ENCODE measurements around the gene UBE2O. TPM values are rescaled to one million over a fixed set of nuclear protein-coding genes. Genes with fewer than 3 reads are reported as not detected.

Gene UBE2O
- polyA plus RNA-seq, 4 donors = 22.6 to 29.1 (median 23.7) TPM

GRCh38 chr17:76398523-76399174 lies 54.3 kb downstream of the UBE2O start:
- no peak for DNase-seq (ENCODE audit: low read depth in 4 of 4, low spot score in 3 of 4)

DNA sequence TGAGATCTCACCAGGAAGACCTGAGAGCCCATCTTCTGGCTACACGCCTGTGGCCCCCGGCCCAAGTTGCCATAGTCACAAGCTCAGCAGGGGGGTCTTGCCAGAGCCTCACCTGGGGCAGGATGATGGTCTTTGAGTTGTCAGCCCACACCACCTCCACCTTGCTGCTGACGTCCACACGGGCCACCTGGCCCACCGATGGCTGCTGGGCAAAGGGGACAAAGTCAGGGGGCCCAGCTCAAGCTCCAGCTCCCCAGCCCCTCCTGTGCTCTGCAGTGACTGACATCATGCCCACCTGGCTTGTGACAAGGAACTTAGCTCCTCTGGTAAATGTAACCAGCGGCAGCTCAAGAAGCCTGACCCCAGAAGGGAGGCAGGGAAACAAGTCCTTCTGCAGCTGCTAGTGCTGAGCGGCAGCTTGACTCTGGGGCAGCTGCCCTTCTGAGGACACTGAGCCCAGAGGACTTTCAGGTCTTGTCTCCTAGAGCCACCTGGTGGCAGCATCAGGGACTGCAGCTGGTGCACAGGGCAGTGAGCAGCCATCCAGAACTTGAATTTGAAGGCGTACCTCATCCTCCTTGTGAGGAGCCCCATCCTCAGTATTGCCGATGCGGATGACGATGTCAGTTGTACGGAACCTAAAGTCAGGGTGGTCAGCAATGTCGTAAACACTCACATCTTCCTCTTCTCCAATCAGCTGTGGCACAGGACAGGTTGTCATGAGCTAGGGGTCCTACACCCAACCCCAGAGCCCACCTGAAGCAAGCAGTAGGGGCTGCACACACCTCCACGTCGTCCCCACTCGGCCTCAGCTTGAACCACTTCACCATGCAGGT lies 55.0 kb downstream of the UBE2O start:
- DNase-seq (ENCODE audit: low read depth in 4 of 4, low spot score in 3 of 4) = peak; percentile 71 to 81 (median 78)

DNA sequence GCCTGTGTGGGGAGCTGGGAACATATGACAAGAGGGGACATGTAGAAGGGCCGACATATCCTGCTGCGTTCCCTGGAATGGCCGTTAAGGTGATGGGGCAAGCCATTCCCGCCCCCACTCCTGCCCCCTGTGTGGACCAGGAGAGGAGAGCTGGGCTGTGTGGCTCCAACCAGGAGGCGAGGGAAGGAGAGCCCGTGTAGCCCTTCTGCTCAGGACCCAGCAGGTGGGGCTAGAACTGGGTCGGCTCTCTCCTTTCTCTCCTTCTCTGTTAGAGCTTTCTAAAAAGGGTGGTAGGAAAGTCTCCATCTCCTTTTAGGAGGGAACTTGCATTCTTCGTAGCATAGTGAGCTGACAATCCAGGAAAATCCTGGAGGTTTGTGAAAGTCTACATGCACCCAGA lies 55.8 kb downstream of the UBE2O start:
- DNase-seq (ENCODE audit: low read depth in 4 of 4, low spot score in 3 of 4) = no peak

- DNase-seq (ENCODE audit: low read depth in 4 of 4, low spot score in 3 of 4) = no peak
These were observed 57.0 kb downstream of the UBE2O start for GRCh38 chr17:76395980-76396379.

GRCh38 chr17:76394166-76394565 lies 58.8 kb downstream of the UBE2O start:
- no peak for DNase-seq (ENCODE audit: low read depth in 4 of 4, low spot score in 3 of 4)

- DNase-seq (ENCODE audit: low read depth in 4 of 4, low spot score in 3 of 4) = no peak
These were observed 61.7 kb downstream of the UBE2O start for GRCh38 chr17:76391200-76391715.

DNA sequence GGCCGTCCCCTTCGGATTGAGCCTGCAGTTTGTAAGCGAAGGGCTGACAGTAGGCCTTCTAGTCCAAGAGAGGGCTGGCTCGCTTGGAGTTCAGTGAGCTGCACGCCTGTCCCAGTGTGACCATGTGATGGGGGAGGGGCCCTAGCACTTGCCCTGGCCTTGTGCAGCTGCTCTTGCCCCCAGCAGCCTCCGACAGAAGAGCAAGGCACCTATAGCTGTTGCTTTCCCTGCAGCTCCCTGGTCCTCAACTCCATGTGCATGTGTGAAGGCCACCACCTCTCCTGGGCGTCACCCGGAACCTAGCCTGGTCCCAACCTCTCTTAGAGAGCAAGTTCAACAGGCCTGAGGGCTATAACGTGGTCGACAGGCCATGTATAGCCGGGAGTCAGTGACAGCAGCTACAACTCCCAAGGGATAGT lies 62.9 kb downstream of the UBE2O start:
- no peak for DNase-seq (ENCODE audit: low read depth in 4 of 4, low spot score in 3 of 4)

GRCh38 chr17:76388966-76389888 lies 63.7 kb downstream of the UBE2O start:
- no peak for DNase-seq (ENCODE audit: low read depth in 4 of 4, low spot score in 3 of 4)

- DNase-seq (ENCODE audit: low read depth in 4 of 4, low spot score in 3 of 4) = no peak
These were observed 65.8 kb downstream of the UBE2O start for GRCh38 chr17:76386966-76387765.

DNA sequence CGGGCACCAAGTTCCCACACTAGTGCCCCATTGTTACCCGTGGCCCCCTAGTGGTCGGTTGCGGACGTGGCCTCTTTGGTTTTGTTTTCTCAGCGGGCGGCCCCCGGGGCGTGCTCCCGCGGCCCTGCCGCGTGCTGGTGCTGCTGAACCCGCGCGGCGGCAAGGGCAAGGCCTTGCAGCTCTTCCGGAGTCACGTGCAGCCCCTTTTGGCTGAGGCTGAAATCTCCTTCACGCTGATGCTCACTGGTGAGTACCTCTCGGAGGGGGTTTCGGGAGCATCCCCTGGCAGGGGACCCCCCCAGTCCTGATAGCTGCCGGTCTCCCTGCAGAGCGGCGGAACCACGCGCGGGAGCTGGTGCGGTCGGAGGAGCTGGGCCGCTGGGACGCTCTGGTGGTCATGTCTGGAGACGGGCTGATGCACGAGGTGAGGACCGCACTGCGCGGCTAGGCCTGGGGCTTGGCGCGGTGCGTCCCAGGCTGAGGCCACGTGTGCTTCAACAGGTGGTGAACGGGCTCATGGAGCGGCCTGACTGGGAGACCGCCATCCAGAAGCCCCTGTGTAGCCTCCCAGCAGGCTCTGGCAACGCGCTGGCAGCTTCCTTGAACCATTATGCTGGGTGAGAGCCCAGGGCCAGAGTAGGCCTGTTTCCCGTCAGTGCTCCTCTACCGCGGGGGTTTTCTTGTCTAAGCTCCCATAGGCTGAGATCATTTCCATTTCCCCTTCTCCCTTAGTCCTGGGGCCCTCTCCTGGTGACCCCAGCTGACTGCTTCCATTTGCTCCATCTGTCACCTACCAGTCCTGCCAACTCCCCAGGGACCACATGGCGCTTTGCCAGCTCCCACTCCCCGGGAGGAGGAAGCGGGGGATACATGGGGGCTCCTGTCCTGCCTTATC lies 66.8 kb downstream of the UBE2O start:
- DNase-seq (ENCODE audit: low read depth in 4 of 4, low spot score in 3 of 4) = no peak

DNA sequence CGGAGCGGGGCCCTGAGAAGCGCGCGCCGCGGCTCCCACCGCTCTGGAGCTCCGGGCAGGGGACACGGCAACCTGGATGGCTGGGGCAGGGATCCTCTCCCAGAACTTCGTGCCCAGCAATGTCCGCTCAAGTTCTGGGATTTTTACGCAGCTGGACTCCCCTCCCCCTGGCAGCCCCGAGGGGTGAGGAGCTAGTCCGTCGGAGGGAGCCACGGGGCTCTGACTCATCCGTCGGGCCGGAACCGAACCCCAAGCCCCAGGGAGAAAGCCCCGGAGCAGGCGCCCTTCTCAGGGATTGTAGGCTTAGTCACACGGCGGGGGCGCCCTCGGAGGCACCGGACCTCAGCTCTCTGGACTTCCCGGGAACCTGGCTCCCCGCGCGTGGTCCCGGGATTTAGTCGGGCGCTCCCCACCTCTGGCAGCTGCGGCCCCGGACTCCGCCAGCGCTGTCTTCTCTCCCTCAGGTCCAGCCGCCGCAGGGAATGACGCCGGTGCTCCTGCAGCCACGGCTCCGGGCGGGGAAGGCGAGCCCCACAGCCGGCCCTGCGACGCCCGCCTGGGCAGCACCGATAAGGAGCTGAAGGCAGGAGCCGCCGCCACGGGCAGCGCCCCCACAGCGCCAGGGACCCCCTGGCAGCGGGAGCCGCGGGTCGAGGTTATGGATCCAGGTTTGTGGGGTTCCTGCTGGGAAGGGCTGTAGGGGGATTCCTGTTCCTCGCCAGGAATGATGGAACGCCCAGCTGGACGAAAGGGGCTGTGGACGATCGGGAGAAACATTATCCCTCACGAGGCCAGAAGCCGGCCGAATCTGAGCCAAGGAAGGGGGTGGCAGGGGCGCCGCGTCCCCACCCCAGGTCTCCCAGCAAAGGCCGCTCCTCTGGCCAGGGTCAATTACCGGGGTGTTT lies 67.7 kb downstream of the UBE2O start:
- no peak for DNase-seq (ENCODE audit: low read depth in 4 of 4, low spot score in 3 of 4)

DNA sequence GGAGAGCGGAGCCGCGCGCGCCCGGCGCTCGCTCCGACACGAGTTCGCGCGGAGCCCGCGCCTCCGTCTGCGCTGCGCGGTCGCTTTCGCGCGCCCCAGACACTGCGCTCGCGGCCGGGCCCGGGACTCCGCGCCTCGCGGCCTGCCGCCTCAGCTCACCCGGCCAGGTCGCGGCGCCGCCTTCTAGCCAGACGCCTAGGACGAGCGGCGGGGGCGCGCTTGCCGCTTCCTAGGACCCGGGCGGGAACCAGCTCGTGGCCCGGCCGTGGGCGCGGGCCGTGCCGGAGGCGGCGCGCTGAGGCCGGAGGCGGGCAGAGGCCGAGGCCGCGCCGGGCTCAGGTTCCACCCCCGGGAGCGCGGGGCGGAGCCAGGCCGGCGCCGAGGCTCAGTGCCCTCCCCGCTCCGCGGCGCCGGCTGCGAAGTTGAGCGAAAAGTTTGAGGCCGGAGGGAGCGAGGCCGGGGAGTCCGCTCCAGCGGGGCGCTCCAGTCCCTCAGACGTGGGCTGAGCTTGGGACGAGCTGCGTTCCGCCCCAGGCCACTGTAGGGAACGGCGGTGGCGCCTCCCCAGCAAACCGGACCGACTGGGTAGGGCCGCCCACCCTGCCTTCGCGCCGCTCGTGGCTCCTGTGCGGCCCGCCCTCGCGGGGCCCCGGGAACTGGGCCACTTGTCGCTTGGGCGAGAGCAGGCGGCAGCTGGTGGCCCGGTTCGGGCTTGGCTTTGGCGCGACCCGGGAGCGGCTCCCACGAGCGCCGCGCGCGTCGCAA lies 68.5 kb downstream of the UBE2O start, which contains the start of gene SPHK1:
Gene SPHK1, plus strand, starts transcription at position 388 of the 765 bp plus-strand sequence. CDS start 1,036 bp downstream, outside the sequence.
- no peak for DNase-seq (ENCODE audit: low read depth in 4 of 4, low spot score in 3 of 4)

- DNase-seq (ENCODE audit: low read depth in 4 of 4, low spot score in 3 of 4) = no peak
These were observed 69.3 kb downstream of the UBE2O start for GRCh38 chr17:76383546-76384221.

DNA sequence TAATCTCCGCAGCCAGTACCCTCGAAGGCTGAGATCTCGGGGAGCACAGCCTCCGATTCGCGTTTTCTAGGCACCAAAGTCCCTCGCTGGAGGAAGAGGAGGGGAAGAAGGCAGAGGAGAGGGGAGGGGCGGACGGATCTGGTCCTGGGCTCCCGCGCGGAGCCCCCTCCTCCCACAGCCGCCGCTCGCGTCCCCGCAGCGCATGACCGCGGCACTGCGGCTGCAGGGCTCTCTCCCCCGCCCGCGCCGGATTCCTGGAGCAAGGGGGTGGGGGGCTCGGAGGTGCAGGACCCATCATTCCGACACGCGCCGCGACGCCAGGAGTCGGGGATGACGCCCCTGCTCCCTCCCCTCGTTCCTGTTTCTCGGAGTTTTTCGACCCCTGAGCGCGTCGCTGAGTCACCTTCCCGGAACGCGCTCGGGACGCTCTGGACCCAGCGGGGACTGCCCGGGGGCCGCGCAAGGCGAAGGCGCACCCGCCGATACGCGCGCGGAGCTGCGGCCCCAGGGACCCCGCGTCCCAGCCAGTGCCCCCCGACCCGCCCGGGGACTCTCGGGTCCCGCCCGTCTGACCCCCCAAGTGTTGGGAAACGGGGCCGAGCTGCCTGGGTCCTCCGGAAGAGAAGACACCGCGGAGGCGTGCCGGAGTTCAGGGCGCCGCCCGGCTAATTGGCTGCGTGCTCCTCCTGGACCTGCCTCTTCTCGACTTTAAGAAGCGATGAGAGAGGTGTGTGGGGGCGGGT lies 70.0 kb downstream of the UBE2O start:
- DNase-seq (ENCODE audit: low read depth in 4 of 4, low spot score in 3 of 4) = no peak

GRCh38 chr17:76382351-76382802 lies 70.6 kb downstream of the UBE2O start:
- DNase-seq (ENCODE audit: low read depth in 4 of 4, low spot score in 3 of 4) = no peak

Measured in right renal pelvis (tissue), 4 donors.